IPS-NIHi7 (cell line): ENCODE results near the gene ILKAP.
"Not testable (repeated sequence)": the region's sequence is repeated elsewhere in the genome, so short reads cannot be mapped to it uniquely, and the experiment has no call there.

Experiments
- DNase-seq: peaks from one replicate; pipeline ENCODE4 v3.0.0; 2012; ENCODE audit warnings: mixed read lengths; ENCODE audit errors: extremely low spot score

Gene ILKAP

GRCh38 chr2:238202326-238203093 is 985 bp downstream of the ILKAP start:
- DNase-seq = peak; percentile 45

DNA sequence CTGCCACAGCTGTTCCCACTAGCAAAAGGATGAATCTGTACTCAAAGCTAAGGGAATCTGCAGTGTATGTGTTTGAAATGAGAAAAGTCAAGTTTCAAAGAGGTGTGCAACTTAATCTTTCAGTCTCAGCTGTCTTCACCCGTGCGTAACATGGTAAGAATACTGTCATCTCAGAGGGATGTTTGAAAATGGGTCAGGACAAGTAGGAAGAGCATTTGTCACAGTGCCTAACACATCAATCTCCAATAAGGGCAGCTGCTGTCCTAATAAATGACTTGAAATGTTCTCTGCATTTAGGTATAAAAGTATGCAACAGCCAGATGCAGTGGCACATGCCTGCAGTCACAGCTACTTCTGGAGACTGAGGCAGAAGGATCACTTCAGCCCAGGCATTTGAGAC is 13.1 kb downstream of the ILKAP start:
- no peak for DNase-seq

DNA sequence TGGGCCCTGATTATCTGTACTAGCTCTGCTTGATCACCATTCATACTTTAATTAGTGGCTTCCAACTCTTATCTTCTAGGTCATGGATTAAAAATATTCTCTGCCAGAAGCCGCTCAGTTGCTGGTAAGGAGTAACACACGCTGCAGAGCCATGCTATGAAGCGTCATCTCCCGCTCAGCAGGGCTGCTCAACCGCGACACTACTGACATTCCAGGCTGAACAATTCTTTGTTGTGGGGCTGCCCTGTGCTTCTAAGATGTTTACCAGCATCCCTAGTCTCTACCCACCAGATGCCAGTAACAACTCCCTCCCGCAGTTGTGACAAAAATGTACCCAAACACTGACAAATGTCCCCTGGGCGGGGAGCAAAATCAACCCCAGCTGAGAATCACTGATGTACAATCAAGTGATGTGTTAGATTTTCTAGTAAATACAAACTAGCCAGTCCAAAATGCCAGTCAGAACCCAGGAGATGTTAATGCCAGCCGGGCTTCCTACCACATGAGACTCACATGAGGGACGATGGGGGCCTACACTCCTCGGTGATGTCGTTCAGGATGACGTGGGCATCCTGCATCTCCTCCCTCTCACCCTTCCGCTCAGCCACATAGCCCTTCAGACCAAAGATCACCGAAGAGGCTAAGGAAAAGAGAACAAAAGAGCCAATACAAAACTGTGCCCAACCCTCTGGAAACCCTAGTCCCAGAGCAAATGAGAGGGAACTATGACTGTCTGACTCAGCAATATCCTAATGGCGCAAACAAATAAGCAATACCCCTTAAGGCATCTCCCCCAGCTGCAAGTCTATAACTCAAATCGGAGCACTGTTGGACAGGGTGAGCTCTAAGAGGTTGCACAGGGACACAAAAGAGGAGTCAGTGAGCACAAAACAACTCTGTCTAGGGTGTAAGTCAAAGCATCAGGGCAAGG is 15.6 kb downstream of the ILKAP start:
- no peak for DNase-seq

DNA sequence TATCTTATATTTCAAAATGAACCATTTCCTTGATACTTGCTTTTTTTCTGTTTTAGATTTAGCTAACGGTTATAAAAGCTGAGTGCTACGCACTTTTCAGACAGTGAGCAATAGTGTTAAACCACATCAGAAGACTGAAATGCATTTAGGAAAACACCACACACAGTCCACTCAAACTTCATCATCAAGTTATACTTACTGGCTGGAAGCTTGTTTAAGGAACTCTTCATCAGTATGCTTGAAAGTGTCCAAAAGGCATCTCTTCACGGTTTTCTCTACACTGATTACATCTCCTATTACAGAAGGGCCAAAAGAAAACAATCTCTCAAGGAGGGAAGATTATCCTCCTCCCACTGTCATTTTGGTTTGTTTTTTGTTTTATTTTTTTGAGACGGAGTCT is 19.7 kb downstream of the ILKAP start:
- DNase-seq = no peak

DNA sequence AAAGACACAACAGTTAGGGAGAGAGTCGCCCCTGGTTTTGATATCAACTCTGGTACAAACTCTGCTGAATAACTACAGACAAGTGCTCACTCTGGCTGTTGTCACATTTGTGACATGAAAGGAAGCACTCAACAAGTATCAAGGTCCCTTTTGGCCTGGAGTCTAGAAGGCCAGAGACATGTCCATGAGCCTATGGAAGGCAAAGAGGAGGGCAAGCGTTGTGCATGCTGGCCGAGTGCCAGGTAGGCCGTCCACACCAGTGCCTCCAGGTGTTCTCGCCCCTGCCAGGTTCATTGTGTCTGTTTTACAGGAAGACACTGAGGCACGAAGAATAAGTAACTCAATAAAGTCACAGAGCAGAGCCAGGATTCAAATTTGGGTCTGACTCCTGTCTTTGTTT is 21.1 kb downstream of the ILKAP start:
- no peak for DNase-seq

DNA sequence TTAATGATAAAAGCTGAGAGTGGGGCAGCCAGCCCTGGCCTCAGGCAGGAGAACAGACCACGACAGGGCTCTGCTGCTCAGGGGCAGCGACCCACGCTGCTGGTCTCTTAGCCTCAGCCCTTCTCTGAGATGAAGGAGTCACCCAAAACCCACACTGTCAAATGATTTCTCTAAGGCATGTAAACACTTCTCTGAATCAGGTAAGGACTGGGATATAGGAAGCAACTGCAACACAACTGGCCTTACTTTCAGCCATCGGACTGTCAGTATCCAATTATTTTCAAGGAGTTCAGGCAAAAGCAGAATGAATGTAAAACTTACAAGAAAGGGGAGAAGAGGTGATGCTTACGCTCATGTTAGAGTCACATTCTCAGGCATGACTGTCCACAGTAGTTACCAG is 22.9 kb downstream of the ILKAP start:
- DNase-seq = no peak

GRCh38 chr2:238176613-238177012 is 26.9 kb downstream of the ILKAP start:
- DNase-seq = no peak

- DNase-seq = no peak
Observed at GRCh38 chr2:238174701-238175100, 28.8 kb downstream of the ILKAP start.

DNA sequence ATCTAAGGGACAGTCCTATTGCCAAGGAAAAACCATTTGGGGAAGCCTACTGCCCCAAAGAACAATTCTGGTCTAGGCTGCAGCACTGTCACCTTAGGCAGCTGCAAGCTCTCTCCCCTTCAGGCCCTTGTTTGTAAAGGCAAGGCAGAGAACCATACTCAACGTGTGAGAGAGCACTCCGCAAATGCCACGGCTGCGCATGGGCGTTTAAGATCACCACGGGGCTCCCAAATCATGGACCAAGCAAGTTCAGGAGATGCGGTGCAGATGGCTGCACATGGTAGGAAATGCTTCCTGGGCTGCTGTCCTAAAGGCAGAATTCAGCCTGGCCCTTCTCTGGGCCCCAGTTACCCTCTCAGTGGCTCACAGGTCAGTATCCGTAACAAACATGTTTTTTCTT is 29.2 kb downstream of the ILKAP start:
- DNase-seq = no peak

DNA sequence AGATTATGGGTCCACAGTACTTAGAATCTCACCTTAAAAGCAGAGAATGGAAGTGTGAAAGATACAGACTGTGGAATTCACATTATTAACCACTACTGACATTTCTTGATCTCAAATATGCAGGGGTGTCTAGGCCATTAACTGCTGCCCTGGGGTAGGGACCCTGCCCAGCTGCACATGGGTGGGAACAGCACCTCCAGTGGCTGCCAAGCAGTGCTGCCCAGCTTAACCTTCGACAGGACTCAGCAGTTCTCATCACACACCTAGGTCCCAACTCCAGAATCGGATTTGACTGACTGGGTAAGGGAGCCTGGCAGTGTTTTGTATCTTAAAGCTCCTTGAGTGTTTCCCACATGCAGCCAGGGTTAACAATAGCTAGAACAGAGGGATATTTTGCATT is 29.8 kb downstream of the ILKAP start:
- no peak for DNase-seq

DNA sequence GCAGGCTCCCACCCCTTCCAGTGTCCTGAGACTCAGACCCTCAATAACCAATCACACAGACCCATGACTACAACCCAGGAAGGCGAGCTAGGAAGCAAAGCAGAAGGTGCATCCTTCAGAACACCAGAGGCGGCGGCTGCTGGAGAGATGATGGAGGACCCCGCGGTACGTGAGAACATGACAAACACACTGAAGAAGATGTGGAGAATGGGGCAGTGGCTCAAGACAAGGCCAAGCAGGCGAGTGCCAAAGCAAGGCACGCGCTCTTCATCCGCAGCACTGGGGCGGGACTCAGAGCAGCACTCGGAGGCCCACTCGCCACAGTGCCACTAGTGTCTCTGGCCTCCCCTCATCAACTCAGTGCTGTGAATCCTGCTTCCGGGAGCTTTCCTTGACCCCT is 31.1 kb downstream of the ILKAP start:
- no peak for DNase-seq

- DNase-seq = no peak
Observed at GRCh38 chr2:238171575-238172187, 31.8 kb downstream of the ILKAP start.

DNA sequence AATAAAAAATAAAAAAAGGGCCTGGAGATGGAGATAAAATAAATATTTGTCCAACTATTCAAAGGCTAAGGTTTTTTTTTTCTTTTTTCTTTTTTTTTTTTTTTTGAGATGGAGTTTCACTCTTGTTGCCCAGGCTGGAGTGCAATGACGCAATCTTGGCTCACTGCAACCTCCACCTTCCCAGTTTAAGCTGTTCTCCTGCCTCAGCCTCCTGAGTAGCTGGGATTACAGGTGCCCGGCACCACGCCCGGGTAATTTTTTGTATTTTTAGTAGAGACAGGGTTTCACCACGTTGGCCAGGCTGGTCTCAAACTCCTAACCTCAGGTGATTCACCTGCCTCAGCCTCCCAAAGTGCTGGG is 32.4 kb downstream of the ILKAP start:
- not testable (repeated sequence) for DNase-seq

GRCh38 chr2:238170386-238171071 is 33.0 kb downstream of the ILKAP start:
- no peak for DNase-seq

GRCh38 chr2:238169708-238170251 is 33.7 kb downstream of the ILKAP start:
- DNase-seq = no peak

- no peak for DNase-seq
Observed at GRCh38 chr2:238169048-238169707, 34.3 kb downstream of the ILKAP start.

GRCh38 chr2:238168196-238169047 is 35.1 kb downstream of the ILKAP start:
- no peak for DNase-seq

DNA sequence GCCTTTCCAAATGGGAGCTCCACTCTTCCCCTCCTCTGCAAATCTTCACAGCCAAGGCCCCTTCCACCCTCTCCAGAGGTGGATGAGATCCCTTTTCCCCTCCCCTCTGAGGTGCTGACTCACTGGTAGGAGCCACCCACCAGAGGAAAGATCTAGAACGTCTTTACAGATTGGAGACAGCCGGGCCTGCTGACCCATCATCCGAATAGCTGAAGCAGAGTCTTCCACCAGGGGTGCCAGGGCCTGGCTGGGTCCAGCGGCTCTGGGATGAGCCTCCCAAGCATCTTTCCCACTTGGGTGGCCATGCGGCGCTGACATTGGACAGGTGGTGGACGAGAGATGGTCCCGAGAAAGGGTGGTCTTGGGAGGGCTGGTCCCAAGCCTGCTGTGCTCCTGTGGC is 35.7 kb downstream of the ILKAP start:
- no peak for DNase-seq

DNA sequence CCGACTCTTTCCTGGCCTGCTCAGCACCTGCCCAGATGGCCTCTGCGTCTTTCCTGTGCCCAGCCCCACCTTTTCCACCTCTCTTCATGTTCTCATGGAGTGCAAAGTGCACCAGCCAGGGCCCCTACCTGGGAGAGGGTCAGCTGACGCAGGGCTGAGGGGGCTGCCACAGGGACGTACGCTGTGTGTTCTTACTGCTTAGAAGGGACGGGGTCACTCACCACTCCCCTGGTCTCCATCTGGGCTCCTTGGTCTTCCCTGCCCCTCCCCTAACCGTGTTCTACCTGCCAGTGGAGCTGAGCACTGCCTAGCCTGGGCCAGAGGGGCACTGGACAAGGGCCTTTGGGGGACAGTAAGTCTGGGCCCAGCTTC is 36.2 kb downstream of the ILKAP start:
- no peak for DNase-seq
